GM18499 (cell line): ENCODE results near the gene SLC36A3.
"Not testable (repeated sequence)": the region's sequence is repeated elsewhere in the genome, so short reads cannot be mapped to it uniquely, and the experiment has no call there.

Source experiments
- ATAC-seq: cut with Tn5 transposase; IDR thresholded peaks from one replicate; pipeline ENCODE4 v1.9.1; 2021; ENCODE audit warnings: moderate number of reproducible peaks; ENCODE audit not compliant: insufficient read depth, unreplicated experiment

SLC36A3 gene

GRCh38 chr5:151267491-151268260 is 35.9 kb downstream of the SLC36A3 start:
- ATAC-seq, result no peak

- no peak for ATAC-seq
These were observed 39.5 kb downstream of the SLC36A3 start for GRCh38 chr5:151264113-151264512.

DNA sequence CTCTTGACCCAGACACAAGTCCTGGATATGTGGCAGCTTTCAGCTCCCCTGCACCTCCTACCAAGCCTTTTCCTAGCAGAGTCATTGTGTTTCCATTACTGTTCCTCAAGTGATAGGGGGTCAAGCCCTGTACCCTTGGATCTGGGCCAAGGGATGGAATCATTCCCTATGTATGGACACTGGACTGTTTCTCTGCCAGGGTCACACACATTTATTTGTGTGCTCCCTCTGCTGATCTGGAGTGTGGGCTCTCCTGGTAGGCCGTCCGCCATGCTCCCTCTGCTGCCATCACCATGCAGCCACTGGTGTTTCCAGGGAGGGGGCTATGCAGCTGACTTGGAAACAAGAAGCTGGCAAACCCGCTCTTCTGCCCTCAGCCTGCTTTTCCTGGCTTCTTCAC is 41.0 kb downstream of the SLC36A3 start:
- ATAC-seq, result no peak

DNA sequence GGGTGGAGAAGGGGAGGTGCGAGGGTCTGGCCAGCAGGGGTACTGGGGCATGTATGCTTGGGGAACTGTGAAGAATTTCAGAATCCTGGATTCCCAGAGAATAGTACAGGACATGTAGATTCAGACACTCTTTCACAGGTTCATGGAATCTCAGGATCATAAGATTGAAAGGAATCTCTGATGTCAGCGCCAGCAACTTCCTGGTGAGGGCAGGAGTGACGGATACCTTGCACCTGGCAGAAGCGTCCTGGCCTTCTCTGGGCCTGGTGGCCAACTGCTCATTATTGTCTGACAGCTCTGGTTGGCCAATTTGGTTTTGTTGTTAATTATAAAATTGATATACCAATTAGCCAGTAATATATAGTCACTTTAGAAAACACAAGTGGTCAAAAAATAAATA is 43.6 kb downstream of the SLC36A3 start:
- ATAC-seq, result no peak

DNA sequence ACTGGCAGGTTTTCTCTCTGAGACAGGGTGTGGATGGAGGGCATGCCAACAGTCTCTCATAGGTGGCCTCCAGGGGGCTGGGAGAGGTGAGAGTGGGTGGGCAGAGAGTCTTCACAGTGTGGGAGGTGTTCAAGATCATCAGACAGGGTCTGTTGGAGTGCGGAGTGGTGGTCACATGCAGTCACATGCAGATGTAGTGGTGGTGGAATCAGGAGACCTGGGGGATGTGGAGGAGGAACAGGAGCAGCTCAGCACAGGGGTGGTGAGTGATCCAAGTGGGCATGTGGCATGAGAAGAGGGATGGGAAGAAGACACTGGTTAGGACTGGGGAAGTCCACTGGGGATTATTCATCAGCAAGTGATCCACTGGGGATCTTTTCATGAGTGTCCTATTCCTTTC is 44.8 kb downstream of the SLC36A3 start:
- ATAC-seq, result no peak

- no peak for ATAC-seq
These were observed 45.4 kb downstream of the SLC36A3 start for GRCh38 chr5:151258201-151258611.

- ATAC-seq, result peak; percentile 21
These were observed 45.8 kb downstream of the SLC36A3 start for GRCh38 chr5:151257731-151258181.

DNA sequence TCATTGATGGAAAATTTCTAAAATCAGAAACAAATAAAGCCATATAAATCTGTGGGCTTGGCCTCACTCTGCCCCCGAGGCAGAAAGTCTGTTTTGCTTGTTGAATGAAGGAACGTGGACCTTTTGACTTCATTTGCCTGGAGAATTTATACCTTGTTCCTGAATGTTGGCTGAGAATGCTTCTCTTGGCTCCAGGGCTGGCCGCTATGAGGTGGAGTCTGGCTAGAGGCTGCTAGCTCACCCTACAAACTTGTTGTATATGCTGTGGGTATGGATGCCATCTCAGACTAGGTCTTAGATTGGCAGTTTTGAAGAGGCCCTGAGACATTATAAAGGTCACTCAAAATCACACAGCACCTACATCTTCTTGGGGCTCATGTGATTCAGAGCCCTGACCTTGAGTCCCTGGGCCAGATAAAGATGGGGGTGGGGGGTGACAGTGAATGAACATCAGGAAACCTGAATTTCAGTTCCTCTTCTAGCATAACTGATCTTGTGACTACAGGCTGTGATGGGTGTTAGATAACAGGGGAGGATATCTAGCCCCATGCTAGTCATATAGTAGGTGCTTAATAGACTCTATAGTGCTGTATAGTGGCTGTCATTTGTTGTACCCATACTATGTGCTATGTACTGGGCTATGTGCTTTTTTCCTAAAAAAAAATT is 47.8 kb downstream of the SLC36A3 start:
- peak; percentile 28 for ATAC-seq

GRCh38 chr5:151254990-151255389 is 48.6 kb downstream of the SLC36A3 start:
- not testable (repeated sequence) for ATAC-seq

DNA sequence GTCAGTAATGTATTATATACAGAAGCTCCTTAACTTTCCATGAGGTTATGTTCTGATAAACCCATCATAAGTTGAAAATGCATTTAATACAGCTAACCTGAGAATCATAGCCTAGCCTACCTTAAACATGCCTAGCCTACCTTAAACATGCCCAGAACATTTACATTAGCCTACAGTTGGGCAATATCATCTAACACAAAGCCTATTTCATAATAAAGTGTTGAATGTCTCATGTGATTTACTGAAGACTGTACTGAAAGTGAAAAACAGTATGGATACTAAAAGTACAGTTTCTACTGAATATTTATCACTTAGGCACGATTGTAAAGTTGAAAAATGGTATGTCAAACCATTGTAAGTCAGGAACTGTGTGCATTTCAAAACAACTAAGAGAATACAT is 49.0 kb downstream of the SLC36A3 start:
- ATAC-seq, result no peak

- no peak for ATAC-seq
These were observed 50.0 kb downstream of the SLC36A3 start for GRCh38 chr5:151253605-151253950.

GRCh38 chr5:151252762-151253604 is 50.6 kb downstream of the SLC36A3 start, which contains the start of gene GM2A:
TSS of gene GM2A (plus strand) at chr5:151253185. CDS start at chr5:151253217, 32 bp downstream.
- ATAC-seq, result peak; percentile 58

DNA sequence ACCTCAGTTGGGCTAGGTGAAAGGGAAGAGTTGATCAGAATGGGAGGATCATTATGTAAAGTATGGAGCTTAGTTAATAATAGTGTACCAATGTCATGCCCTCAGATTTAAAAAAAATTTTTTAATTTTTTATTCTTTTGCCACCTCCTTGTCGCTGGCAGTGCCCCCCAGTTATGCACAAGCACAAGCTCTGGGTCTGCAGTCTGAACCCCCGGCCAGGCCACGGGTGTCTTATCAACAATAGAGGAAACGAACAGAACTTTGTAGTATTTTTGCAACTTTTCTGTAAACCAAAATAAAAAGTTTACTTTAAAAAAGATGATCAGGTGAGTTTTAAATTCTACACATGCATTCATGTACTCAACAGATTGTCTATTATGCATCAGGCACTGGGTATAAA is 51.9 kb downstream of the SLC36A3 start:
- ATAC-seq, result no peak

DNA sequence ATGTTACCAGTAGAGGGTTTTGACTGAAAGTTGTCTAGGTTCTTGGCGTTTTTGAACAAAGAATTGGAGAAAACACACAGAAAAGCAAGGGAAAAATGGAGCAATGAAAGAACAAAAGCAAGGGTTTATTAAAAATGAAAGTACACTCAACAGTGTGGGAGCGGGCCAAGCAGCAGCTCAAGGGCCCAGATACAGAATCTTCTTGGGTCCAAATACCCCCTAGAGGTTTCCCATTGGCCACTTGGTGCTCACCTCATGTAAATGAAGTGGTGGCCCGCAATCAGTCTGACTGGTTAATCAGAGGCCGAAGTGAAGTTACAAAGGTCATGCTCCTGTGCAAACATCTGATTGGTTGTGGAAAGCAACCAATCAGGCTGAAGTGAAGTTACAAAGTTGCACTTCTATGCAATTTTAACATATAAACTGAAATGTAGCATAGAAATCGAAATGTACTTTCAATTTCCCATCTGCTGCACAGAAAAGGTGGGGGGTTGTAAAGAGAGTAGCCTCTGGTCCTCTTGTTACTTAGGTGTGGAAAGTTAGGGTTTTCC is 52.5 kb downstream of the SLC36A3 start:
- no peak for ATAC-seq

GRCh38 chr5:151250346-151251000 is 53.1 kb downstream of the SLC36A3 start:
- ATAC-seq, result no peak

- ATAC-seq, result no peak
These were observed 54.3 kb downstream of the SLC36A3 start for GRCh38 chr5:151249281-151249680.

DNA sequence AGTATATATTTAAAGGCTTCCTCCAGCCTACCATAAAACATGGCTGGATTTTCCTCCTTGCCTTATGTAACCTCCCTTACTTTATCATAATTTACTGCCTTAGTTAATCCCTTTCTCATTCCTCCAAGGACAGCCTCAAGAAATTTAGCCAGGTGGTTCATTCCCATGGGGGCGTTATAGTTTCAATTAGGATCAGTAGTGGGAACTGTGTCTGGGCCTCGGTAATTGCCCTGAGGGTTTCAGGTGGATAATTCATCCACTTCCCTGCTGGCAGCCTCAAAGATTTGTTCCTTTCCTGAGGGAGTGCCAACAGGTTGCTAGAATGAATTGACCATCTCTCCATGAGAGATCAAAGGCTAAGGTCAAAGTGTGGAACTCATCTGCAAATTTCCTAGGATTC is 54.9 kb downstream of the SLC36A3 start:
- ATAC-seq, result no peak

GRCh38 chr5:151245680-151246219 is 57.8 kb downstream of the SLC36A3 start:
- ATAC-seq, result no peak

- ATAC-seq, result no peak
These were observed 59.4 kb downstream of the SLC36A3 start for GRCh38 chr5:151244206-151244605.

GRCh38 chr5:151243564-151243963 is 60.0 kb downstream of the SLC36A3 start:
- no peak for ATAC-seq
